HUDEP-2 (cell line): ENCODE measurements around the gene BPIFB2.

Source experiments
- DNase-seq, 76 experiments: peaks; one replicate each; lab custom pipeline; 2025; ENCODE audit not compliant: unreplicated experiment in 76 of 76; lab: John Stamatoyannopoulos, UW

The BPIFB2 gene

GRCh38 chr20:33019465-33020277 is 12.2 kb downstream of the BPIFB2 start:
- DNase-seq: no peak

GRCh38 chr20:33020278-33021161 is 13.0 kb downstream of the BPIFB2 start:
- no peak for DNase-seq

GRCh38 chr20:33021879-33022278 is 14.4 kb downstream of the BPIFB2 start:
- DNase-seq: no peak

GRCh38 chr20:33022289-33022688 is 14.8 kb downstream of the BPIFB2 start:
- no peak for DNase-seq

- no peak for DNase-seq
These were observed 15.4 kb downstream of the BPIFB2 start for GRCh38 chr20:33022694-33023438.

GRCh38 chr20:33023439-33024242 is 16.1 kb downstream of the BPIFB2 start:
- DNase-seq: no peak

GRCh38 chr20:33024243-33024560 is 16.7 kb downstream of the BPIFB2 start:
- DNase-seq: no peak

- DNase-seq: no peak
These were observed 17.3 kb downstream of the BPIFB2 start for GRCh38 chr20:33024609-33025317.

GRCh38 chr20:33025318-33025876 is 17.9 kb downstream of the BPIFB2 start:
- no peak for DNase-seq

GRCh38 chr20:33026072-33026778 is 18.7 kb downstream of the BPIFB2 start:
- no peak for DNase-seq

- no peak for DNase-seq
These were observed 19.6 kb downstream of the BPIFB2 start for GRCh38 chr20:33026779-33027759.

- no peak for DNase-seq
These were observed 20.6 kb downstream of the BPIFB2 start for GRCh38 chr20:33027769-33028751.

- no peak for DNase-seq
These were observed 21.4 kb downstream of the BPIFB2 start for GRCh38 chr20:33028875-33029274.

- no peak for DNase-seq
These were observed 22.6 kb downstream of the BPIFB2 start for GRCh38 chr20:33030076-33030475.

- no peak for DNase-seq
These were observed 23.1 kb downstream of the BPIFB2 start for GRCh38 chr20:33030569-33030968.

GRCh38 chr20:33031531-33031930 is 24.0 kb downstream of the BPIFB2 start, which contains the start of gene BPIFB6:
BPIFB6 (plus strand) TSS chr20:33031648; CDS start chr20:33031648, 0 bp downstream.
- DNase-seq: no peak
